Endothelial cell of umbilical vein (primary cell): ENCODE results near the gene TMEM270. TPM values are rescaled to one million over a fixed set of nuclear protein-coding genes. Genes with fewer than 3 reads are reported as not detected.

ENCODE experiments used
- BruUV-seq: library from RNA; stranded (reverse); fragments of 400-500 nt; replicated peaks from 2 replicates; lab custom pipeline; 2021; lab: Mats Ljungman, UMichigan
- CTCF ChIA-PET: fragments of 300-600, 350-600 bp; sonication (Branson Sonifier 250); formaldehyde crosslinking; loops from one replicate; lab custom pipeline; 2021; ENCODE audit warnings: antibody characterized with exemption, inconsistent platforms; lab: Charles Lee
- POLR2A ChIA-PET: fragments of 300-600, 350-600 bp; sonication (Branson Sonifier 250); formaldehyde crosslinking; loops from one replicate; lab custom pipeline; 2021; ENCODE audit warnings: antibody characterized with exemption, inconsistent platforms; lab: Charles Lee
- DNase-seq: peaks from one replicate; pipeline ENCODE4 v3.0.0-alpha.2; 2011; ENCODE audit warnings: low read depth, low spot score
- FAIRE-seq: peaks from 2 replicates; lab custom pipeline; 2011; peaks lifted over from hg19 to GRCh38; lab: Jason Lieb, UNC
- H2AFZ ChIP-seq: 2 replicates; pipeline ENCODE4 v1.6.0; 2012; ENCODE audit warnings: low read depth, low read length, control low read depth, inconsistent platforms
- H3K27ac ChIP-seq: 2 replicates; pipeline ENCODE4 v1.5.1; 2011; ENCODE audit warnings: low read depth, mild to moderate bottlenecking, control low read depth, low read length, moderate library complexity; ENCODE audit not compliant: insufficient read depth
- H3K27me3 ChIP-seq, 2 experiments: 2 replicates each; pipeline versions ENCODE4 v1.6.0 to v1.6.1; 2011; ENCODE audit warnings: low read length in 2 of 2, mixed read lengths in 1 of 2; ENCODE audit not compliant: control insufficient read depth in 2 of 2, insufficient read depth in 2 of 2
- H3K36me3 ChIP-seq, 2 experiments: 2 replicates in 1 of 2; 3 replicates in 1 of 2; pipeline ENCODE4 v1.5.1; 2011; ENCODE audit warnings: low read length in 2 of 2, mild to moderate bottlenecking in 1 of 2, moderate library complexity in 1 of 2; ENCODE audit not compliant: control insufficient read depth in 2 of 2, insufficient read depth in 2 of 2; ENCODE audit errors: extremely low read depth in 1 of 2
- H3K4me1 ChIP-seq: 3 replicates; pipeline ENCODE4 v1.5.1; 2011; ENCODE audit warnings: mild to moderate bottlenecking, low read length; ENCODE audit not compliant: control insufficient read depth, insufficient read depth; ENCODE audit errors: extremely low read depth
- H3K4me2 ChIP-seq: 2 replicates; pipeline ENCODE4 v1.6.1; 2011; ENCODE audit warnings: low read length, control low read depth, mixed read lengths; ENCODE audit not compliant: insufficient read depth
- H3K4me3 ChIP-seq, 3 experiments: fragments of 200-600 bp in 1 of 3; sonication (generic), shearing (Covaris generic) in 1 of 3; replicated peaks in 1 of 3; 2 replicates each; pipeline ENCODE4 v1.5.1; 2011 to 2016; ENCODE audit warnings: control low read depth in 3 of 3, low read length in 3 of 3, mild to moderate bottlenecking in 2 of 3, inconsistent platforms in 1 of 3, low read depth in 1 of 3, moderate library complexity in 1 of 3; ENCODE audit not compliant: insufficient read depth in 1 of 3
- H3K79me2 ChIP-seq: 2 replicates; pipeline ENCODE4 v1.6.0; 2012; ENCODE audit warnings: low read length, inconsistent platforms; ENCODE audit not compliant: control insufficient read depth, insufficient read depth
- H3K9ac ChIP-seq: replicated peaks from 2 replicates; pipeline ENCODE3; 2011; ENCODE audit warnings: low read length, control low read depth; ENCODE audit not compliant: insufficient read depth; ENCODE audit errors: extremely low read depth
- H3K9me1 ChIP-seq: replicated peaks from 3 replicates; pipeline ENCODE4 v1.6.0; 2011; ENCODE audit warnings: mild to moderate bottlenecking, low read length; ENCODE audit not compliant: control insufficient read depth, insufficient read depth; ENCODE audit errors: extremely low read depth
- H3K9me3 ChIP-seq: replicated peaks from 2 replicates; pipeline ENCODE4 v1.5.1; 2012; ENCODE audit warnings: low read length, inconsistent platforms; ENCODE audit not compliant: control insufficient read depth, insufficient read depth
- H4K20me1 ChIP-seq: replicated peaks from 2 replicates; pipeline ENCODE3; 2011; ENCODE audit warnings: mild to moderate bottlenecking, low read length; ENCODE audit not compliant: control insufficient read depth, insufficient read depth; ENCODE audit errors: extremely low read depth
- EZH2 ChIP-seq: IDR thresholded peaks from 2 replicates; pipeline ENCODE4 v1.6.1; 2012; ENCODE audit warnings: borderline replicate concordance, low read depth, mild to moderate bottlenecking, moderate library complexity, low read length, inconsistent platforms; ENCODE audit not compliant: severe bottlenecking
- FOS ChIP-seq: IDR thresholded peaks from 2 replicates; pipeline ENCODE4 v1.6.1; 2011; ENCODE audit warnings: mild to moderate bottlenecking, low read length, moderate library complexity, borderline replicate concordance; ENCODE audit not compliant: insufficient read depth
- GATA2 ChIP-seq: IDR thresholded peaks from 2 replicates; pipeline ENCODE4 v1.7.0; 2011; ENCODE audit warnings: low read depth, mild to moderate bottlenecking, moderate library complexity, mixed read lengths, low read length; ENCODE audit not compliant: insufficient read length, insufficient read depth
- JUN ChIP-seq: IDR thresholded peaks from 2 replicates; pipeline ENCODE4 v1.6.1; 2011; ENCODE audit warnings: borderline replicate concordance, low read depth; ENCODE audit not compliant: insufficient read length, insufficient read depth
- MYC ChIP-seq: IDR thresholded peaks from one replicate; pipeline ENCODE4 v1.6.1; 2011; ENCODE audit warnings: mild to moderate bottlenecking, low read depth, low read length
- POLR2A ChIP-seq: IDR thresholded peaks from 2 replicates; pipeline ENCODE4 v1.6.1; 2012; ENCODE audit warnings: low read depth, mild to moderate bottlenecking, control low read depth, low read length
- POLR2AphosphoS5 ChIP-seq: IDR thresholded peaks from 2 replicates; pipeline ENCODE4 v1.6.1; 2012; ENCODE audit warnings: low read depth, mild to moderate bottlenecking, control low read depth, low read length, moderate library complexity; ENCODE audit not compliant: insufficient read depth
- dilution Hi-C: fragments of 300-500 bp; cut with MboI; formaldehyde crosslinking; loops from one replicate; pipeline ENCODE4 v1.15.0; 2019; ENCODE audit warnings: low sequenced_read_pairs; ENCODE audit not compliant: extremely low pct_ligation_motif_present
- intact Hi-C: fragments of 100-400 bp; cut with micrococcal nuclease; formaldehyde crosslinking; loops from one replicate; pipeline ENCODE4 v1.10.0; 2022
- polyA plus RNA-seq, 4 experiments: library from polyadenylated mRNA; depleted of rRNA in 3 of 4; stranded (reverse) in 3 of 4; unstranded in 1 of 4; fragments of >200 nt; gene quantifications; 2 replicates each; pipeline versions ENCODE4 v1.2.1 to v1.2.3, GENCODE V29; 2011 to 2012; ENCODE audit warnings: missing spikeins in 1 of 4
- total RNA-seq: library from RNA; stranded (reverse); gene quantifications from 2 replicates; pipeline ENCODE4 v1.2.3, GENCODE V29; 2021
- TF ChIP-seq, protein P1 (sequence below), 2 donors: IDR thresholded peaks; 1 replicate in 1 of 2; 2 replicates in 1 of 2; pipeline ENCODE4 v1.5.1; 2011; ENCODE audit warnings: low read length in 2 of 2, mild to moderate bottlenecking in 2 of 2, moderate library complexity in 2 of 2, control low read depth in 1 of 2, inconsistent platforms in 1 of 2, low read depth in 1 of 2; ENCODE audit not compliant: insufficient read depth in 1 of 2; ENCODE audit errors: extremely low read depth in 1 of 2
- TF ChIP-seq, protein P2 (sequence below): IDR thresholded peaks from 2 replicates; pipeline ENCODE4 v1.6.1; 2011; ENCODE audit not compliant: insufficient read depth, insufficient read length

TMEM270 gene
- total and polyA plus RNA-seq, 2 donors (not counting 3 experiments of a cell fraction or from before 2014, with no cell fraction given): not detected

DNA sequence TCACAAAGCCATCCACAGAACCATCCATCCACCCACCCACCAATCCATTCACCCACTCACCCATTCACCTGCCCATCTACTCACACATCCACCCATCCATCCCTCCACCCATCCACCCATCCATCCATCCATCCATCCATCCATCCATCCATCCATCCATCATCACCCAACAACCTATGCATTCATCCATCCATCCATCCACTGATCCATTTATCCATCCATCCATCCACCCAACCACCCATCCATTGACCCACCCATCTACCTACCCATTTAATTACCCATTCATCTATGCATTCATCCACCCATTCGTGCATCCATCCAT, 5.4 kb downstream of the TMEM270 start:
- CTCF ChIA-PET: interaction anchor here (0.6 to 4.7 kb wide), 14 partner anchors 9 to 535 kb away, joined by 3 to 105 read pairs (median 6); partner anchors contain the start of genes ELN and LIMK1
- POLR2A ChIA-PET: no interaction called here
- H2AFZ ChIP-seq: no peak overlapping the region
- H3K4me3 ChIP-seq: no peak overlapping the region
- TF ChIP-seq JUN: no peak
- no peaks in the 10 kb centered on the region for H3K9me1 ChIP-seq
- no peaks in the 10 kb centered on the region for H3K79me2 ChIP-seq
- H3K9me3 ChIP-seq: no peaks in the 10 kb centered on the region
- DNase-seq (no peak), FAIRE-seq (no peak)
- no peaks in the 10 kb centered on the region for H4K20me1 ChIP-seq
- H3K27me3 ChIP-seq: no peaks in the 10 kb centered on the region
- H3K4me1 ChIP-seq: no peaks in the 10 kb centered on the region
- intact Hi-C loops (loop anchor here (1.0 to 2.0 kb wide), 5 partner anchors 113 to 526 kb away; no protein-coding TSS in a partner anchor), dilution Hi-C loops (no loop called here)
- H3K4me2 ChIP-seq: no peak overlapping the region
- no peak overlapping the region for H3K9ac ChIP-seq
- no peaks in the 10 kb centered on the region for H3K36me3 ChIP-seq
- no TSS peak for BruUV-seq
- no peak overlapping the region for H3K27ac ChIP-seq

DNA sequence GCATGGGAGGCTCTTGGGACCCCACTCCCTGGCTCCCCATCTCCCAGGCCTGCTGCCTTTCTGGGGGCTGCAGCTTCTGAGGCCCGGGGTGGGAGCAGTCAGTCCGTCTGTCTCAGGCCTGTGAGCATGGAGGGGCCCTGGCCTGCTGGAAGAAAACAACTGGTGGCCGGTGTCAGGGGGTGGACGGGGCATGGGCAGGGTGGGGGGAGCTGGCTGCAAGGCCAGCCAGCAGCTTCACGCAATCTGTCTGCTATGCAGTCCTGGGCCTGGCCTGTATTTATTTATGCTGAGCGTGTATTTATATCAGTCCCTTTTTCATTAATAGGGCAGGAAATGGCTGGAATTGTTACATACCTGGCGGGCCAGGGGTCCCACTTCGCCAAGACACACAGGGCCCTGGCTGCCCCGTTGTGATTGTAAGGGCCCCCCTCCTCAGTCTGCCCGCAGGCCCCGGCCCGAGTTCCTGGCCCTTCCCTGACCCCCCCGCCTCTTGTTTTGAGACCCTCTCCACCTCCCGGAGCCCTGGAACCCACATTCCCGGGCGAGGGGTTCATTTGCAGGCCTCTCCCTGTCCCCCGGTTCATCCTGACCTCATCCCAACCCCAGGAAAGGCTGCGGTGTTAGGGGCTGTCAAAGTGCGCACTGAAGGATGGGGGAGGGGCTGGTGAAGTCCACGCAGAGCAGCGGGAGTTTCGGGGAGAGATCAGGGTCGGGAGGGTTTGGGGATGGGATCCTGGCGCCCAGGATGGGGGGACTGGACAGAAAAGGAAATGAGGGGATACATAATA, 8.2 kb downstream of the TMEM270 start:
- intact Hi-C loops: no loop called here
- TF ChIP-seq JUN (no peak), EZH2 (no peak), POLR2A (no peak), FOS (no peak), POLR2AphosphoS5 (no peak), MYC (no peak), GATA2 (no peak)
- TF ChIP-seq, protein P1, sequence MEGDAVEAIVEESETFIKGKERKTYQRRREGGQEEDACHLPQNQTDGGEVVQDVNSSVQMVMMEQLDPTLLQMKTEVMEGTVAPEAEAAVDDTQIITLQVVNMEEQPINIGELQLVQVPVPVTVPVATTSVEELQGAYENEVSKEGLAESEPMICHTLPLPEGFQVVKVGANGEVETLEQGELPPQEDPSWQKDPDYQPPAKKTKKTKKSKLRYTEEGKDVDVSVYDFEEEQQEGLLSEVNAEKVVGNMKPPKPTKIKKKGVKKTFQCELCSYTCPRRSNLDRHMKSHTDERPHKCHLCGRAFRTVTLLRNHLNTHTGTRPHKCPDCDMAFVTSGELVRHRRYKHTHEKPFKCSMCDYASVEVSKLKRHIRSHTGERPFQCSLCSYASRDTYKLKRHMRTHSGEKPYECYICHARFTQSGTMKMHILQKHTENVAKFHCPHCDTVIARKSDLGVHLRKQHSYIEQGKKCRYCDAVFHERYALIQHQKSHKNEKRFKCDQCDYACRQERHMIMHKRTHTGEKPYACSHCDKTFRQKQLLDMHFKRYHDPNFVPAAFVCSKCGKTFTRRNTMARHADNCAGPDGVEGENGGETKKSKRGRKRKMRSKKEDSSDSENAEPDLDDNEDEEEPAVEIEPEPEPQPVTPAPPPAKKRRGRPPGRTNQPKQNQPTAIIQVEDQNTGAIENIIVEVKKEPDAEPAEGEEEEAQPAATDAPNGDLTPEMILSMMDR (IDR thresholded peaks at IDR 0.05; ENCODE audit: extremely low read depth in 1 of 2, insufficient read depth in 1 of 2, low read depth in 1 of 2, low read length in 2 of 2): no peak
- TF ChIP-seq, protein P2, sequence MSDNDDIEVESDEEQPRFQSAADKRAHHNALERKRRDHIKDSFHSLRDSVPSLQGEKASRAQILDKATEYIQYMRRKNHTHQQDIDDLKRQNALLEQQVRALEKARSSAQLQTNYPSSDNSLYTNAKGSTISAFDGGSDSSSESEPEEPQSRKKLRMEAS: no peak
- BruUV-seq: no TSS peak

More for the DNA sequence above, 8.2 kb downstream of the TMEM270 start:
- FAIRE-seq (no peak), DNase-seq (peak; percentile 45)
- ChIA-PET POLR2A (no interaction called here), CTCF (interaction anchor here (0.6 to 6.2 kb wide), 4 partner anchors 85 to 581 kb away, joined by 3 to 71 read pairs (median 3); partner anchors contain the start of gene ELN)
- Histone ChIP-seq H2AFZ (no peak overlapping the region), H3K9ac (no peak overlapping the region), H3K27ac (no peak overlapping the region), H3K4me2 (no peak overlapping the region), H3K4me1 (no peaks in the 10 kb centered on the region), H3K9me3 (no peaks in the 10 kb centered on the region), H3K79me2 (no peaks in the 10 kb centered on the region), H3K9me1 (no peaks in the 10 kb centered on the region), H3K4me3 (no peak overlapping the region), H3K27me3 (no peaks in the 10 kb centered on the region), H4K20me1 (no peaks in the 10 kb centered on the region), H3K36me3 (no peaks in the 10 kb centered on the region)
- dilution Hi-C loops: no loop called here
